ENCODE measurements around the gene RPL18A.

RPL18A gene

DNA sequence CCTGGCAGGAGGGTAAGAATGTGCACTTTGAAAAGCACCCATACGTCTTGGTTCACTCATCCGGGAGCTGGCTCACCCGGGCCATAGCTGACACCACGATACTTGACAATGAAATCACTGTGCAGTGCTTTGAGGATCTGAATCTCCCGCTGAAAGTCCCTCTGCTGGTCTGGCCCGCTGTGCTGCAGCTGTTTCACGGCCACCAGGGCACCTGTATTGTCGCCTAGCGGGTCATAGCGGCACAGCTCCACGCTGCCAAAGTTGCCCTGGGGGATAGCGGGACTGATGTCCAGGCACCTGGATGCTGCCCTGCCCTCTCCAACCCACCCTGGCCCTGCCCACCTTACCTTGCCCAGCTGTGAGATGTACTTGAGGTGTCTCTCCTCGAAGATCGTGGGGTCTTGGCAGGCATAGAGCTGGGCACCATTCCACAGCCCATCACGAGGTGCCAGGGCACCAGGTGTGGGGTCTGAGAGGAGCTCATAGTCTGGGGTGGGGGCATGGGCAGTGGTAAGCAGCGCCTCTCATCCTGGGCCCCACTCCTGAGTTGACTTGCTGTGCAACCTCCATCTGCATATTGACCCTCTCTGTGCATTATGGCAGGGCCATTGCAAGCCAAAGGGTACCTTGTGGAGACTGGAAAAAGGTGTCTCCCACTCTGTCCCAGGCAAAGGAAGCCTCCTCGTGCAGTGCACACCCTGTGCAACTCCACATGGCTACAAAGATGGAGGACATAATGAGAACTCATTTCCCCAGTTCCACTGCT, 27.1 kb upstream of the RPL18A start:
- Histone ChIP-seq H3K27me3 (ENCODE audit: control insufficient read depth in 1 of 2, insufficient read depth in 1 of 2, low read length in 2 of 2) (peaks cover 21 to 51% of the 10 kb centered on the region in 2 experiments), H2AK5ac (ENCODE audit: low read length, severe bottlenecking) (no peak overlapping the region), H2AFZ (ENCODE audit: low read depth, low read length) (no peak overlapping the region), H3K14ac (ENCODE audit: low read length in 2 of 2) (no peak overlapping the region), H3K4me2 (ENCODE audit: low read length, poor library complexity, severe bottlenecking) (no peak overlapping the region), H2BK5ac (ENCODE audit: low read depth, low read length, poor library complexity, severe bottlenecking) (no peak overlapping the region), H2BK12ac (ENCODE audit: low read length in 2 of 2) (no peak overlapping the region), H3K23ac (ENCODE audit: low read length in 2 of 2) (no peak overlapping the region), H4K8ac (ENCODE audit: low read length) (no peak overlapping the region), H3K4me1 (ENCODE audit: control insufficient read depth, insufficient read depth, low read depth, low read length) (peaks cover 8% of the 10 kb centered on the region), H3K36me3 (ENCODE audit: control insufficient read depth in 1 of 2, insufficient read depth in 2 of 2, low read depth in 1 of 2, low read length in 2 of 2) (no peaks in the 10 kb centered on the region), H2BK120ac (ENCODE audit: low read depth, low read length) (no peak overlapping the region), H3K9me3 (ENCODE audit: control insufficient read depth, low read length) (no peaks in the 10 kb centered on the region), H3K4ac (ENCODE audit: low read depth in 1 of 2, low read length in 2 of 2) (no peak overlapping the region), H3K18ac (ENCODE audit: low read depth in 1 of 2, low read length in 2 of 2) (no peak overlapping the region), H3K79me1 (replicated peaks; ENCODE audit: low read length, poor library complexity, severe bottlenecking) (no peaks in the 10 kb centered on the region), H3K9ac (ENCODE audit: low read length) (no peak overlapping the region), H4K91ac (ENCODE audit: low read length) (no peak overlapping the region), H3K27ac (ENCODE audit: low read length, poor library complexity, severe bottlenecking) (no peak overlapping the region), H3K4me3 (ENCODE audit: insufficient read depth in 1 of 2, low read depth in 1 of 2, low read length in 2 of 2) (no peak overlapping the region), H2BK15ac (ENCODE audit: low read depth, poor library complexity, severe bottlenecking) (no peak overlapping the region)
- no peak for DNase-seq
- 95% methylated on average over 17 of the region's 17 CpGs for WGBS

DNA sequence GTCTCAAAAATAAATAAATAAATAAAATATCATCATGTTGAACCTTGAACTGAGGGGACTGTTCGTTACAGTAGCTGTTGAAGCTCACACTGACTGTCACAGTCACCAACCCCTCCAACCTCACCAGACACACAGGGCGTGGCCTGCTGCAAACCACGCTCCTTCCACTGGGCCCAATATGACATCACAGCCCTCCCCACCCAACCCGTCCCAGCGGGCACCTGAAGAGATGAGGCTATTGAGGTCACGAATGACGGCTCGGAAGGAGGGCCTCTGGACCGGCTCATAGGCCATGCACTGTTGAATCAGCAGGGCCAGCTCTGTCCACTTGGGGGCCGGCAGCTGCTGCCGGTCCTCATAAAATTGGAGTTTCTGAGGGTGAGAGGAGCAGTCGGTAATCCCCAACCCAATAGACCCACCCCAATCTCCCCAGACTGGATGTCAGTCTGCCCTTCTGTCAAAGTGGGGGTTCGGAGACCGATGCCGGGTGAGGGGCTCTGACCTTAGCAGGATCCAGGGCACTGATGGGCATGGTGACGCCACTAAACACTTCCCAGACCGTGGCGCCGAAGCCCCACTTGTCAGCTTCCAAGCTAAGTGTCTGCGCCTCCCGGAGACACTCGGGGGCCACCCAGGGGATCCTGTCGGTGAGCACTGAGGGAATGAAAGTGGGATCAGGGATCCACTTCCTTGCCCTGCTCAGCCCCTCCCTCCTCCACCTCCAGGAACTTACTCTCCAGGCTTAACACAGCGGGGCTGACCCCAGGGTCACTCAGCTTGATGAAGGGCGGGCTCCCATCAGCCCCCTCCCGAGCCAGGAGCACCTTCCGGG, 25.1 kb upstream of the RPL18A start:
- Histone ChIP-seq H3K4me3 (ENCODE audit: insufficient read depth in 1 of 2, low read depth in 1 of 2, low read length in 2 of 2) (no peak overlapping the region), H2BK15ac (ENCODE audit: low read depth, poor library complexity, severe bottlenecking) (no peak overlapping the region), H2AFZ (ENCODE audit: low read depth, low read length) (no peak overlapping the region), H3K18ac (ENCODE audit: low read depth in 1 of 2, low read length in 2 of 2) (no peak overlapping the region), H3K4me2 (ENCODE audit: low read length, poor library complexity, severe bottlenecking) (no peak overlapping the region), H2BK5ac (ENCODE audit: low read depth, low read length, poor library complexity, severe bottlenecking) (no peak overlapping the region), H3K23ac (ENCODE audit: low read length in 2 of 2) (no peak overlapping the region), H3K27me3 (ENCODE audit: control insufficient read depth in 1 of 2, insufficient read depth in 1 of 2, low read length in 2 of 2) (peaks cover 23 to 56% of the 10 kb centered on the region in 2 experiments), H3K27ac (ENCODE audit: low read length, poor library complexity, severe bottlenecking) (no peak overlapping the region), H3K36me3 (ENCODE audit: control insufficient read depth in 1 of 2, insufficient read depth in 2 of 2, low read depth in 1 of 2, low read length in 2 of 2) (no peaks in the 10 kb centered on the region), H3K9me3 (ENCODE audit: control insufficient read depth, low read length) (no peaks in the 10 kb centered on the region), H2BK12ac (ENCODE audit: low read length in 2 of 2) (no peak overlapping the region), H3K14ac (ENCODE audit: low read length in 2 of 2) (no peak overlapping the region), H3K4ac (ENCODE audit: low read depth in 1 of 2, low read length in 2 of 2) (no peak overlapping the region), H2BK120ac (ENCODE audit: low read depth, low read length) (no peak overlapping the region), H4K8ac (ENCODE audit: low read length) (no peak overlapping the region), H3K79me1 (replicated peaks; ENCODE audit: low read length, poor library complexity, severe bottlenecking) (no peaks in the 10 kb centered on the region), H3K9ac (ENCODE audit: low read length) (no peak overlapping the region), H3K4me1 (ENCODE audit: control insufficient read depth, insufficient read depth, low read depth, low read length) (peaks cover 8% of the 10 kb centered on the region), H2AK5ac (ENCODE audit: low read length, severe bottlenecking) (no peak overlapping the region), H4K91ac (ENCODE audit: low read length) (no peak overlapping the region)
- WGBS = 72% methylated on average over 25 of the region's 27 CpGs
- no peak for DNase-seq

DNA sequence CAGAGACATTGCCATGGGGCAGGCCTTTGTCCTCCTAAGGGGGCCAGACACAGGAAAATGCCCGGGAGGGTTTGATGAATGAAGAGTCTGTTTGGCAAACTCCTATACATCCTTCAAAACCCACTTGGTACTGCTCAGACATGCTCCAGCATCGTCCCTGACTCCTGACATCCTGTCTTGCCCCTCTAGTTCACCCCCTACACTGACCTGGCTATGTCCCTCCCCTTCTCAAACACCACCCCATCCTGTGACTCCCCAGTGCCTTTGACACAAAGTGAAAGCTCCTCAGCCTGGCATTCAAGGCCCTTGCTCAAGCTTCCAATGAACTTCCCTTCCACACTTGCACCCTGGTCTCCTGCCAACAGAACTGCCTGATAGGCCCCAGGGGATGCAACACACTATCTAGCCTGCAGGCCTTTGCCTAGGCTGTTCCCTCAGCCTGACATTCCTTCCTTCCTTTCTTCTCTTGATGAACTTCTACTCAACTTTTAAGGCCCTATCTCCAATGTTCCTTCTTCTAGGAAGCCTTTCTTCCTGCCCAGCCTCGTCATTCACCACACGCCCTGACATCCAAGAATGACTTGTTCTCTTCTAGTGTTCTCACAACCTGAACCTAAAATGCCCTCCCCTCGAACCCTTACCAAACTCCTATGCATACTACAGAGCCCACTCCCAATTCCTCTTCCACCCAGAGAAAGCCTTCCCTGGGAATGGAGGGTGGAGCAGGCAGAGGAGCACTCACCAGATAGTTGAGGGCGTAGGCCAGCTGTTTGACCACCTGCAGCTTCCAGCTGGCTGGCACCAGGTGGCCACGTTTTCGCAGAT, 24.3 kb upstream of the RPL18A start:
- Histone ChIP-seq H4K91ac (ENCODE audit: low read length) (no peak overlapping the region), H3K23ac (ENCODE audit: low read length in 2 of 2) (no peak overlapping the region), H2AFZ (ENCODE audit: low read depth, low read length) (no peak overlapping the region), H3K36me3 (ENCODE audit: control insufficient read depth in 1 of 2, insufficient read depth in 2 of 2, low read depth in 1 of 2, low read length in 2 of 2) (no peaks in the 10 kb centered on the region), H2BK120ac (ENCODE audit: low read depth, low read length) (no peak overlapping the region), H2AK5ac (ENCODE audit: low read length, severe bottlenecking) (no peak overlapping the region), H2BK5ac (ENCODE audit: low read depth, low read length, poor library complexity, severe bottlenecking) (no peak overlapping the region), H3K4me2 (ENCODE audit: low read length, poor library complexity, severe bottlenecking) (no peak overlapping the region), H3K4me3 (ENCODE audit: insufficient read depth in 1 of 2, low read depth in 1 of 2, low read length in 2 of 2) (no peak overlapping the region), H3K27me3 (ENCODE audit: control insufficient read depth in 1 of 2, insufficient read depth in 1 of 2, low read length in 2 of 2) (peaks cover 20 to 56% of the 10 kb centered on the region in 2 experiments), H3K4me1 (ENCODE audit: control insufficient read depth, insufficient read depth, low read depth, low read length) (peaks cover 2% of the 10 kb centered on the region), H4K8ac (ENCODE audit: low read length) (no peak overlapping the region), H3K79me1 (replicated peaks; ENCODE audit: low read length, poor library complexity, severe bottlenecking) (no peaks in the 10 kb centered on the region), H2BK15ac (ENCODE audit: low read depth, poor library complexity, severe bottlenecking) (no peak overlapping the region), H3K18ac (ENCODE audit: low read depth in 1 of 2, low read length in 2 of 2) (no peak overlapping the region), H3K14ac (ENCODE audit: low read length in 2 of 2) (no peak overlapping the region), H3K9ac (ENCODE audit: low read length) (no peak overlapping the region), H2BK12ac (ENCODE audit: low read length in 2 of 2) (no peak overlapping the region), H3K27ac (ENCODE audit: low read length, poor library complexity, severe bottlenecking) (no peak overlapping the region), H3K9me3 (ENCODE audit: control insufficient read depth, low read length) (no peaks in the 10 kb centered on the region), H3K4ac (ENCODE audit: low read depth in 1 of 2, low read length in 2 of 2) (peak overlapping the region in 1 of 2 experiments; percentile 47)
- 67% methylated on average over 8 of the region's 8 CpGs for WGBS
- DNase-seq = peak; percentile 5
